HK-2 (cell line): ENCODE data around the gene ACSS2.

ENCODE experiments used
- DNase-seq: peaks from one replicate; pipeline ENCODE4 v3.0.0-alpha.2; 2018; ENCODE audit not compliant: unreplicated experiment

The ACSS2 gene

GRCh38 chr20:34946661-34947060 lies 70.2 kb downstream of the ACSS2 start:
- no peak for DNase-seq

GRCh38 chr20:34947336-34947735 lies 70.9 kb downstream of the ACSS2 start:
- no peak for DNase-seq

GRCh38 chr20:34948030-34948429 lies 71.6 kb downstream of the ACSS2 start:
- no peak for DNase-seq

GRCh38 chr20:34949120-34949519 lies 72.7 kb downstream of the ACSS2 start:
- DNase-seq: no peak

GRCh38 chr20:34951252-34951651 lies 74.8 kb downstream of the ACSS2 start:
- DNase-seq: no peak

- DNase-seq: no peak
Measured at GRCh38 chr20:34951652-34952051, 75.2 kb downstream of the ACSS2 start.

- no peak for DNase-seq
Measured at GRCh38 chr20:34952671-34953070, 76.3 kb downstream of the ACSS2 start.

GRCh38 chr20:34953960-34954359 lies 77.5 kb downstream of the ACSS2 start:
- no peak for DNase-seq

- peak; percentile 70 for DNase-seq
Measured at GRCh38 chr20:34954904-34955230, 78.5 kb downstream of the ACSS2 start.

GRCh38 chr20:34955231-34956040 lies 79.0 kb downstream of the ACSS2 start, which contains the start of the genes GSS and MYH7B:
Gene GSS, minus strand, starts transcription at chr20:34955806. Its CDS starts 3,954 bp downstream, at chr20:34951852.
Gene MYH7B, plus strand, starts transcription at chr20:34955868. Its CDS starts 22,138 bp downstream, at chr20:34978006.
- peak; percentile 100 for DNase-seq

- no peak for DNase-seq
Measured at GRCh38 chr20:34956041-34956458, 79.6 kb downstream of the ACSS2 start.

- no peak for DNase-seq
Measured at GRCh38 chr20:34956751-34957472, 80.5 kb downstream of the ACSS2 start.

GRCh38 chr20:34964486-34964885 lies 88.1 kb downstream of the ACSS2 start:
- DNase-seq: no peak

GRCh38 chr20:34965051-34965450 lies 88.6 kb downstream of the ACSS2 start:
- DNase-seq: no peak

- no peak for DNase-seq
Measured at GRCh38 chr20:34967421-34967820, 91.0 kb downstream of the ACSS2 start.

GRCh38 chr20:34968042-34968775 lies 91.8 kb downstream of the ACSS2 start:
- DNase-seq: no peak

- no peak for DNase-seq
Measured at GRCh38 chr20:34970193-34970840, 93.9 kb downstream of the ACSS2 start.

GRCh38 chr20:34970846-34971560 lies 94.6 kb downstream of the ACSS2 start:
- DNase-seq: no peak

- DNase-seq: no peak
Measured at GRCh38 chr20:34971561-34972235, 95.3 kb downstream of the ACSS2 start.

- no peak for DNase-seq
Measured at GRCh38 chr20:34974246-34974645, 97.8 kb downstream of the ACSS2 start.

- DNase-seq: no peak
Measured at GRCh38 chr20:34976286-34976685, 99.9 kb downstream of the ACSS2 start.
